GM21528 (cell line): Measurements from ENCODE around the gene GNG14.
"Not testable (repeated sequence)": the region's sequence is repeated elsewhere in the genome, so short reads cannot be mapped to it uniquely, and the experiment has no call there.

Source experiments
- ATAC-seq: cut with Tn5 transposase; IDR thresholded peaks from one replicate; pipeline ENCODE4 v1.9.1; 2021; ENCODE audit warnings: mild to moderate bottlenecking, moderate library complexity; ENCODE audit not compliant: unreplicated experiment, low FRiP score

GNG14 gene

DNA sequence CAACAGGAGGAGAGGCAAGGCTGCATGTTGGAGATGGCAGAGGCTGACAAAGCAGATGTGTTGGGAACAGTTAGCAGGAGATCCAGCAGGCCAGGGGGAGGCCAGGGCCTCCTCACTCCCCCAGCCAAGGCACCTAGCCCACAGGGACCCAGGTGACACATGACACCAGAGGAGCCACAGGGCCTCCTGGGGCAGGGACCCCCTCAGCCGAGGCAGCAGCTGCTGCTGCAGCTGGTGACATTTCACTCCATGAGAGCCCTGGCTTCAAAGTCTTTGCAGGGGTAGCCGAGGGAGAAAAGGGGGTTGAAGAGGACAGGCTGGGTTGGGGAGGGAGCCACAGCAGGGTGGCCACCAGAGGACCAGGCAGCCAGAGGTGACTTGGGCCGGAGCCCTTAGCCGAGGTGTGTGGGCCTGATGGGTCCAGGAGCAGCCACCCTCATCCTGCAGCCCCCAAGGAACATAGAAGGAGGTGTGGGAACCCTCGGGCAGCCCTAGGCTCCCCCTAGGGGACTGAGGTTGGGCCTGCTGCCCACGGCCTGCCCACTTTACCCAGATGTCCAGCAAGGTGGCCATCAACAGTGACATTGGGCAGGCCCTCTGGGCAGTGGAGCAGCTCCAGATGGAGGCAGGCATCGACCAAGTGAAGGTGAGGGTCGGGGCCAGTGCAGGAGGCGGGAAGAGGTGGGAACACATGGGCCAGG, at the start of gene GNG14:
Gene GNG14 (plus strand): TSS at position 503 of the 701 bp plus-strand sequence. CDS start 51 bp downstream, at position 554.
- ATAC-seq = no peak

GRCh38 chr19:12638611-12639182, 49.1 kb upstream of the GNG14 start:
- ATAC-seq = no peak

- ATAC-seq = no peak
These were observed 47.7 kb upstream of the GNG14 start for GRCh38 chr19:12639901-12640613.

DNA sequence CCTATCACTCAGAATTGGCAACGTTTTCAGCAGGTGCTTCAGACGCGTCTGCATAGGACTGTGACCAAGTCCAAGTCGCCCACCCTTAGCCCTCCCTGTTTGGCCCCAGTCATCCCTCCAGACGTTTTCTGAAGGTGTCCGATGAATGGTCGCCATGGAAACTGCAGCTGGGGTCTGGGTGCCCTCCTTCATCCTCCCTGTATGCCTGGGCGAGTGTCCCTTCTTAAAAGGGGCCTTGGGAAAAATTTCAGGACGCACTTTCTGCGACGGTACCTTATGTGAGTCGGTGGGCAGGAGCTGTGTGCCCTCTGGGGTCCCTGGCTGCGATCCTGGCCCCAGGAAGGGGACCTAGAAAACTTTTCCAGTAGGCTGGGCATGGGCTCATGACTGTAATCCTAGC, 46.3 kb upstream of the GNG14 start:
- no peak for ATAC-seq

- no peak for ATAC-seq
These were observed 45.3 kb upstream of the GNG14 start for GRCh38 chr19:12642506-12642905.

GRCh38 chr19:12643716-12644115, 44.1 kb upstream of the GNG14 start:
- not testable (repeated sequence) for ATAC-seq

- no peak for ATAC-seq
These were observed 41.2 kb upstream of the GNG14 start for GRCh38 chr19:12646551-12646950.

- no peak for ATAC-seq
These were observed 40.8 kb upstream of the GNG14 start for GRCh38 chr19:12647047-12647446.

GRCh38 chr19:12647490-12648071, 40.2 kb upstream of the GNG14 start:
- ATAC-seq = no peak

DNA sequence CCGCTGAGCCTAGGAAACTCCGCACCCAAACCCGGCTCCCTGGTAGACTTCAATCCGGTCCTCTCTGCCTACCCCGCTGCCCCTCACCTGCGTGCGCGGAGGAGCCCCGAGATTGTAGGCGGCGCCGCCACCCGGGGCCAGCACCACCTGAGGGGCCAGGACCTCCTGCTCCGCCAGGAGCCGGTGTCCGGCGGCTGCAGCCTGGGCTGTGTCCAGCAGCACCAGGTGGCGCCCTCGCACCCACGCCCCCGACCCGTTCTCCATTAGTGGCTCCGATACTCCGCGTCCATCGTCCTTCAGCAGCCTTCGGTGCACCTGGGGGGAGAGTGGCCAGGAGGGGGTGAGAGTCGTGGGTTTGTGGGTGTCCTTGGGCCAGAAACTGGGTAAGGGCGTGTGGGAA, 39.7 kb upstream of the GNG14 start:
- ATAC-seq = no peak

GRCh38 chr19:12649941-12650340, 37.9 kb upstream of the GNG14 start:
- no peak for ATAC-seq

- no peak for ATAC-seq
These were observed 35.6 kb upstream of the GNG14 start for GRCh38 chr19:12652219-12652618.

- ATAC-seq = no peak
These were observed 32.3 kb upstream of the GNG14 start for GRCh38 chr19:12655546-12655945.

GRCh38 chr19:12656899-12657571, 30.8 kb upstream of the GNG14 start:
- ATAC-seq = no peak

- ATAC-seq = no peak
These were observed 29.8 kb upstream of the GNG14 start for GRCh38 chr19:12657966-12658365.

- ATAC-seq = no peak
These were observed 26.8 kb upstream of the GNG14 start for GRCh38 chr19:12660980-12661379.

GRCh38 chr19:12664406-12665280, 23.2 kb upstream of the GNG14 start:
- no peak for ATAC-seq

- ATAC-seq = no peak
These were observed 22.6 kb upstream of the GNG14 start for GRCh38 chr19:12665281-12665573.

DNA sequence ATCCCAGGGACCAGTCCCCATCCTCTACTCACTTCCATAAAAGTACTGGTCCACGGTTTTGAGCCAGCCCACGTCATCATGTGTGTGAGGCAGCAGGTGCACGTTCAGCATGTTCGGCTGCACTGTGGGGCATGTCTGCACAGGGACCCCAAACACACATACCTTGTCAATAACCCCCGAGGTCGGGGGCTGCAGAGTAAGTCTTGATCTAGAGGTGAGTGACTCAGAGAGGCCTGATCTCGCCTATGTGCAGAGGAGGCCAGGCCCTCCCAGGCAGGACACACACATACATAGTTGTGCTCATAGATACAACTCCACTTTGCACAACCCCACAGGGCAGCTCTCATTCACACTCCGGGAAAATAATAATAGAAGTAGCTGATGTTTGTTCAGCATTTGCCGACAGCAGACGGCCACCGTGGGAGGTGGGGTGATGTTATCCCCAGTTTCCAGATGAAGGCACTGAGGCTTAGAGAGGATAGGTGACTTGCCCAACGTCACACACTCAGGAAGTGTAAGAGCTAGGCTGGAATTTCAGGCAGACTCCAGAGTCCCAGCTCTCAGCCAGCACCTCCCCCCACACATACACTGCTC, 22.0 kb upstream of the GNG14 start:
- ATAC-seq = no peak
